AG04450 (cell line): Measurements from ENCODE around the gene FAM20A. TPM values are rescaled to one million over a fixed set of nuclear protein-coding genes. Genes with fewer than 3 reads are reported as not detected.

Experiments
- CTCF ChIA-PET: fragments of 300-600, 350-600 bp; formaldehyde crosslinking; extraction: SDS; loops from one replicate; lab custom pipeline; 2022; ENCODE audit warnings: antibody characterized with exemption, inconsistent platforms; lab: Charles Lee
- POLR2A ChIA-PET: fragments of 350-600 bp; formaldehyde crosslinking; extraction: SDS; loops from one replicate; lab custom pipeline; 2021; ENCODE audit warnings: antibody characterized with exemption, inconsistent platforms; lab: Yijun Ruan, JAX
- DNase-seq: peaks from one replicate; pipeline ENCODE4 v3.0.0-alpha.2; 2011; ENCODE audit warnings: low read depth, low spot score
- H3K27ac ChIP-seq: one replicate; pipeline ENCODE4 v1.5.1; 2012; ENCODE audit warnings: low read depth, low read length, control low read depth
- H3K27me3 ChIP-seq: one replicate; pipeline ENCODE4 v1.6.0; 2012; ENCODE audit warnings: low read length; ENCODE audit not compliant: control insufficient read depth, insufficient read depth
- H3K4me3 ChIP-seq: 2 replicates; pipeline ENCODE4 v1.5.1; 2011; ENCODE audit warnings: mild to moderate bottlenecking, low read depth, low read length, control low read depth
- H3K9me3 ChIP-seq: 2 replicates; pipeline ENCODE4 v1.5.1; 2012; ENCODE audit warnings: low read length; ENCODE audit not compliant: control insufficient read depth, insufficient read depth
- CTCF ChIP-seq: IDR thresholded peaks from 2 replicates; pipeline ENCODE4 v1.5.1; 2011; ENCODE audit warnings: low read depth, low read length, control low read depth, inconsistent platforms
- polyA plus RNA-seq: library from polyadenylated mRNA; depleted of rRNA; stranded (reverse); fragments of >200 nt; gene quantifications from 2 replicates; pipeline ENCODE4 v1.2.3, GENCODE V29; 2011

Gene FAM20A
- polyA plus RNA-seq, 1 experiment: not detected

GRCh38 chr17:68616334-68616733 is 15.2 kb upstream of the FAM20A start:
- ChIA-PET POLR2A (no interaction called here), CTCF (no interaction called here)

GRCh38 chr17:68614718-68615117 is 13.6 kb upstream of the FAM20A start:
- POLR2A ChIA-PET: no interaction called here
- no peak overlapping the region for H3K27ac ChIP-seq

More at GRCh38 chr17:68616334-68616733, 15.2 kb upstream of the FAM20A start:
- Histone ChIP-seq H3K27ac (no peak overlapping the region), H3K4me3 (no peak overlapping the region), H3K9me3 (no peaks in the 10 kb centered on the region), H3K27me3 (no peaks in the 10 kb centered on the region)
- no peak for TF ChIP-seq CTCF
- no peak for DNase-seq

GRCh38 chr17:68613739-68614298 is 12.7 kb upstream of the FAM20A start:
- H3K9me3 ChIP-seq: peaks cover 3% of the 10 kb centered on the region; the same call in 1 of the 2 replicates
- H3K4me3 ChIP-seq: no peak overlapping the region
- ChIA-PET POLR2A (no interaction called here), CTCF (interaction anchor here (0.6 to 1.8 kb wide), 14 partner anchors 9 to 428 kb away, joined by 3 to 13 read pairs (median 4); no protein-coding TSS in a partner anchor)
- no peak for DNase-seq
- no peaks in the 10 kb centered on the region for H3K27me3 ChIP-seq
- TF ChIP-seq CTCF: peak; percentile 51
- H3K27ac ChIP-seq: no peak overlapping the region

More at GRCh38 chr17:68614718-68615117, 13.6 kb upstream of the FAM20A start:
- no peaks in the 10 kb centered on the region for H3K27me3 ChIP-seq
- no peak for DNase-seq
- peaks cover 3% of the 10 kb centered on the region; the same call in 1 of the 2 replicates for H3K9me3 ChIP-seq
- TF ChIP-seq CTCF: no peak
- no peak overlapping the region for H3K4me3 ChIP-seq
- CTCF ChIA-PET: interaction anchor here (0.8 to 1.8 kb wide), 8 partner anchors 11 to 93 kb away, joined by 3 to 13 read pairs (median 4); no protein-coding TSS in a partner anchor

- DNase-seq: no peak
- no peak overlapping the region for H3K27ac ChIP-seq
- H3K4me3 ChIP-seq: no peak overlapping the region
- no peak for TF ChIP-seq CTCF
- ChIA-PET POLR2A (interaction anchor here (0.6 kb wide), 1 partner anchor 16 kb away, joined by 3 read pairs; no protein-coding TSS in a partner anchor), CTCF (interaction anchor here (0.9 to 1.6 kb wide), 5 partner anchors 17 to 148 kb away, joined by 3 to 7 read pairs (median 3); no protein-coding TSS in a partner anchor)
- H3K27me3 ChIP-seq: no peaks in the 10 kb centered on the region
- peaks cover 3% of the 10 kb centered on the region; the same call in 1 of the 2 replicates for H3K9me3 ChIP-seq
Measured at GRCh38 chr17:68612923-68613292, 11.7 kb upstream of the FAM20A start.
